OCI-LY3 (cell line): ENCODE data around the gene CDIP1.

Experiments
- H2AFZ ChIP-seq: fragments of 200-600, 300-600 bp; shearing (Covaris generic); 2 replicates; pipeline ENCODE4 v1.6.0; 2014; ENCODE audit warnings: antibody characterized with exemption, low read depth, low read length
- H3K27ac ChIP-seq: fragments of 200-600, 300-600 bp; sonication (generic); 2 replicates; pipeline ENCODE4 v1.5.1; 2014; ENCODE audit warnings: mild to moderate bottlenecking, low read length, moderate library complexity, mixed read lengths
- H3K27me3 ChIP-seq: fragments of 200-600, 300-600 bp; sonication (generic); 2 replicates; pipeline ENCODE4 v1.6.1; 2014; ENCODE audit warnings: low read depth, low read length, mixed read lengths
- H3K36me3 ChIP-seq: fragments of 200-600, 300-600 bp; sonication (generic); replicated peaks from 2 replicates; pipeline ENCODE3; 2014; ENCODE audit warnings: low read depth, low read length, mixed read lengths
- H3K4me1 ChIP-seq: fragments of 300-600, 200-600 bp; sonication (generic); 2 replicates; pipeline ENCODE4 v1.6.1; 2014; ENCODE audit warnings: low read length, mixed read lengths
- H3K4me2 ChIP-seq: fragments of 200-600, 300-600 bp; sonication (generic); 2 replicates; pipeline ENCODE4 v1.6.1; 2014; ENCODE audit warnings: low read length, mixed read lengths
- H3K4me3 ChIP-seq: fragments of 300-600, 200-600 bp; sonication (generic); 2 replicates; pipeline ENCODE4 v1.5.1; 2014; ENCODE audit warnings: antibody characterized with exemption, mild to moderate bottlenecking, low read length, moderate library complexity
- H3K79me2 ChIP-seq: fragments of 300-600, 200-600 bp; shearing (Covaris generic); 2 replicates; pipeline ENCODE4 v1.6.1; 2014; ENCODE audit warnings: mild to moderate bottlenecking, low read length, mixed read lengths
- H3K9ac ChIP-seq: fragments of 300-600, 200-600 bp; shearing (Covaris generic); 2 replicates; pipeline ENCODE4 v1.6.0; 2014; ENCODE audit warnings: mild to moderate bottlenecking, low read length, moderate library complexity
- H3K9me3 ChIP-seq: fragments of 200-600, 300-600 bp; shearing (Covaris generic); 2 replicates; pipeline ENCODE4 v1.6.1; 2014; ENCODE audit warnings: low read length, mixed read lengths; ENCODE audit not compliant: insufficient read depth
- H4K20me1 ChIP-seq: fragments of 200-600, 300-600 bp; sonication (generic); 2 replicates; pipeline ENCODE4 v1.6.1; 2016; ENCODE audit warnings: low read length, mixed read lengths; ENCODE audit not compliant: insufficient read depth
- EZH2phosphoT487 ChIP-seq: fragments of 200-600 bp; shearing (Covaris generic); IDR thresholded peaks from 2 replicates; pipeline ENCODE4 v1.6.1; 2018; ENCODE audit warnings: antibody characterized with exemption, mixed run types, low read depth
- TF ChIP-seq, protein P1 (sequence below): fragments of 200-600, 300-600 bp; sonication (generic); IDR thresholded peaks from 2 replicates; pipeline ENCODE4 v1.5.1; 2014; ENCODE audit warnings: antibody characterized with exemption, low read length, low read depth

CDIP1 gene

GRCh38 chr16:4514606-4515005 is 24.0 kb downstream of the CDIP1 start:
- H3K9ac ChIP-seq: no peak overlapping the region
- H3K27me3 ChIP-seq: no peaks in the 10 kb centered on the region
- H3K4me3 ChIP-seq: no peak overlapping the region
- peaks cover 10% of the 10 kb centered on the region; the same call in 1 of the 2 replicates for H4K20me1 ChIP-seq
- peak overlapping the region; percentile 49 for H3K4me2 ChIP-seq
- H3K36me3 ChIP-seq: peaks cover 20% of the 10 kb centered on the region
- no peak overlapping the region for H2AFZ ChIP-seq
- no peaks in the 10 kb centered on the region for H3K79me2 ChIP-seq
- H3K27ac ChIP-seq: no peak overlapping the region
- TF ChIP-seq EZH2phosphoT487: no peak
- TF ChIP-seq, protein P1, sequence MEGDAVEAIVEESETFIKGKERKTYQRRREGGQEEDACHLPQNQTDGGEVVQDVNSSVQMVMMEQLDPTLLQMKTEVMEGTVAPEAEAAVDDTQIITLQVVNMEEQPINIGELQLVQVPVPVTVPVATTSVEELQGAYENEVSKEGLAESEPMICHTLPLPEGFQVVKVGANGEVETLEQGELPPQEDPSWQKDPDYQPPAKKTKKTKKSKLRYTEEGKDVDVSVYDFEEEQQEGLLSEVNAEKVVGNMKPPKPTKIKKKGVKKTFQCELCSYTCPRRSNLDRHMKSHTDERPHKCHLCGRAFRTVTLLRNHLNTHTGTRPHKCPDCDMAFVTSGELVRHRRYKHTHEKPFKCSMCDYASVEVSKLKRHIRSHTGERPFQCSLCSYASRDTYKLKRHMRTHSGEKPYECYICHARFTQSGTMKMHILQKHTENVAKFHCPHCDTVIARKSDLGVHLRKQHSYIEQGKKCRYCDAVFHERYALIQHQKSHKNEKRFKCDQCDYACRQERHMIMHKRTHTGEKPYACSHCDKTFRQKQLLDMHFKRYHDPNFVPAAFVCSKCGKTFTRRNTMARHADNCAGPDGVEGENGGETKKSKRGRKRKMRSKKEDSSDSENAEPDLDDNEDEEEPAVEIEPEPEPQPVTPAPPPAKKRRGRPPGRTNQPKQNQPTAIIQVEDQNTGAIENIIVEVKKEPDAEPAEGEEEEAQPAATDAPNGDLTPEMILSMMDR: no peak
- no peaks in the 10 kb centered on the region for H3K9me3 ChIP-seq
- H3K4me1 ChIP-seq: peaks cover 24% of the 10 kb centered on the region

DNA sequence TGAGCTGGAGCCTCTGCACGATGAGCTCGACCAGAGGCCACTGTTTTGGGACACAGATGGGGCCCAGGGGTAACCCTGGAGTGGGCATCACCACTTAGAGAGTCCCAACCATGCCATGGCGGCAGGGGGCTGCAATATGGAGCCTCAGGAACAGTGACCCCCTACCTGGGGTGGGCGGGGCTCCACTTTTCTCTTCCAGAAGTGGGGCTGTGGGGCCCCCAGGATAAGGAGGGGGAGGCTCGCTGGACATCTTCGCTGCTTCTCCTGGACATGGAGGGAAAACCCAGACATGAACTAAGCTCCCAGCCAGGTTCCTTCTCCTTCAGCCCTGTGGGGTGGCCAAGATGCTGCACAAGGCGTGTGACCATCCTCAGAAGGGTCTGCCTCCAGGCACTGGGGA is 24.7 kb downstream of the CDIP1 start:
- Histone ChIP-seq H3K4me3 (no peak overlapping the region), H3K27ac (no peak overlapping the region), H3K79me2 (no peaks in the 10 kb centered on the region), H2AFZ (no peak overlapping the region), H3K4me1 (peaks cover 24% of the 10 kb centered on the region), H4K20me1 (peaks cover 10% of the 10 kb centered on the region; the same call in 1 of the 2 replicates), H3K27me3 (no peaks in the 10 kb centered on the region), H3K9ac (no peak overlapping the region), H3K9me3 (no peaks in the 10 kb centered on the region), H3K36me3 (peaks cover 26% of the 10 kb centered on the region), H3K4me2 (no peak overlapping the region)
- TF ChIP-seq EZH2phosphoT487: no peak

GRCh38 chr16:4513086-4513860 is 25.3 kb downstream of the CDIP1 start:
- H3K4me1 ChIP-seq: peaks cover 24% of the 10 kb centered on the region
- H3K4me2 ChIP-seq: no peak overlapping the region
- H2AFZ ChIP-seq: no peak overlapping the region
- no peaks in the 10 kb centered on the region for H3K9me3 ChIP-seq
- no peaks in the 10 kb centered on the region for H3K27me3 ChIP-seq
- TF ChIP-seq, protein P1: no peak
- no peak for TF ChIP-seq EZH2phosphoT487
- no peak overlapping the region for H3K4me3 ChIP-seq
- no peak overlapping the region for H3K27ac ChIP-seq
- H3K9ac ChIP-seq: no peak overlapping the region
- H3K36me3 ChIP-seq: peaks cover 28% of the 10 kb centered on the region
- peaks cover 10% of the 10 kb centered on the region; the same call in 1 of the 2 replicates for H4K20me1 ChIP-seq
- no peaks in the 10 kb centered on the region for H3K79me2 ChIP-seq

DNA sequence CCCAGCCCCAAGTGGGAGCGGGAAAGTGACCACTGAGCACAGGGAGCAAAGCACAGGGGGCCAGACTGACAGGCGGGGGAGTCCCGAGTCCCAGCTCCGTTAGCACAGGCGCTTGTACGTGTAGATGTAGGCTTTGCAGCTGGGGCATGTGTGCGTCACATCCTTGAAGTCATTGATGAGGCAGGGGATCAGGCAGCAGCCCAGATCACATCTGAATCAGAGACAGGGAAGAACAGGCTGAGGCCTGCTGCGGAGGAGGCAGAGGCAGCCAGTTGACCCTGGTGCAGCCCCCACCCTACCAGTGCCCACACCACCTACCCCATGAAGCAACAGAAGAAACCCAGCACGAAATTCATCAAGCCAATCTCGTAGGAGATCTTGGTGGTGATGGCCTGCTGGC is 26.1 kb downstream of the CDIP1 start:
- Histone ChIP-seq H3K36me3 (peaks cover 35% of the 10 kb centered on the region), H3K27ac (no peak overlapping the region)
- TF ChIP-seq EZH2phosphoT487: no peak
- TF ChIP-seq, protein P1: no peak

More for the DNA sequence above, 26.1 kb downstream of the CDIP1 start:
- Histone ChIP-seq H3K4me3 (no peak overlapping the region), H3K9ac (no peak overlapping the region), H3K9me3 (no peaks in the 10 kb centered on the region), H3K27me3 (no peaks in the 10 kb centered on the region), H2AFZ (no peak overlapping the region), H3K4me1 (peaks cover 24% of the 10 kb centered on the region), H3K79me2 (no peaks in the 10 kb centered on the region), H3K4me2 (no peak overlapping the region), H4K20me1 (peaks cover 10% of the 10 kb centered on the region; the same call in 1 of the 2 replicates)
